WI38 (cell line): ENCODE results near the gene NTRK2.

ENCODE experiments used
- H3K4me3 ChIP-seq: 2 replicates; pipeline ENCODE4 v1.5.1; 2011; ENCODE audit warnings: low read depth, mild to moderate bottlenecking, control low read depth, low read length
- CTCF ChIP-seq: IDR thresholded peaks from 2 replicates; pipeline ENCODE4 v1.5.1; 2012; ENCODE audit warnings: low read depth, mild to moderate bottlenecking, control low read depth, low read length

The NTRK2 gene

DNA sequence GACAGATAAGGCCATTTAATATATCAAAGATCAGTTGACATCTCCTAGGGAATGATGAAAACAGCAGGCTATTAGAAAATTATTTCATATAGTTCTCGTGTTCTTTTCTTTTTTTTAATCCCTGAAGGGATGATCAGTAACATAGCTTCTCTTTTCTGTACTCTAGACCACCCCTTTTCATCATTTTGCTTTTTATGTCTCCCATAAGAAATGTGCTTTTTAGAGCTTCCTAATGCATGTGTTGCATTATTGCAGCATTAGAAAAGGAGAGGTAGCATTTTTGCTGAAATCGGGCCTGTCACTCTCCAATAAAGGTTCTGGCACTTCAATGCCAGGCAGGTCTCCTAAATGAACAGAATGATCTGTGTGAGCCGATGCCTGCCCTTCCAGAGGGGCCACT lies 143.3 kb downstream of the NTRK2 start:
- no peak for TF ChIP-seq CTCF
- no peak overlapping the region for H3K4me3 ChIP-seq

- TF ChIP-seq CTCF = no peak
These were observed 146.0 kb downstream of the NTRK2 start for GRCh38 chr9:84815554-84815953.

DNA sequence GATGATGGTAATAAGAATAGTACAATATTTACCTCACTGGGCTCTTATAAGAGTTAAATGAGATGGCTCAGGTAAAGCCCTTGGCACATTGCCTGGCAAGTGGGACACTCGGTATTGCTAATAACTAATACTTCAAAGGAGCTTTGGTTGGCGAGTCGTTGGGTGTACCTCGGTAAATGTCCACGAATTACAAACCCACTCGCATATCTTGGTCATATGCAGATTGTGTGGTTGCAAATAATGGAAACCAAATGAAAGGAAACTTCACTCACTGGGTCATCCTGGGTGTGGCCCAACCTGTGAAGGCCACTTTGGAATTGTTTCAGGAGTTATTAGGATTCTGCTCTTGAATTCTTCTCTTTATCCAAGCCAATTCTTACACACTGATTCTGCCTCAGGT lies 147.5 kb downstream of the NTRK2 start:
- no peak overlapping the region for H3K4me3 ChIP-seq
- no peak for TF ChIP-seq CTCF

More at GRCh38 chr9:84815554-84815953, 146.0 kb downstream of the NTRK2 start:
- no peak overlapping the region for H3K4me3 ChIP-seq

GRCh38 chr9:84818791-84819190 lies 149.3 kb downstream of the NTRK2 start:
- no peak for TF ChIP-seq CTCF
- H3K4me3 ChIP-seq = no peak overlapping the region

DNA sequence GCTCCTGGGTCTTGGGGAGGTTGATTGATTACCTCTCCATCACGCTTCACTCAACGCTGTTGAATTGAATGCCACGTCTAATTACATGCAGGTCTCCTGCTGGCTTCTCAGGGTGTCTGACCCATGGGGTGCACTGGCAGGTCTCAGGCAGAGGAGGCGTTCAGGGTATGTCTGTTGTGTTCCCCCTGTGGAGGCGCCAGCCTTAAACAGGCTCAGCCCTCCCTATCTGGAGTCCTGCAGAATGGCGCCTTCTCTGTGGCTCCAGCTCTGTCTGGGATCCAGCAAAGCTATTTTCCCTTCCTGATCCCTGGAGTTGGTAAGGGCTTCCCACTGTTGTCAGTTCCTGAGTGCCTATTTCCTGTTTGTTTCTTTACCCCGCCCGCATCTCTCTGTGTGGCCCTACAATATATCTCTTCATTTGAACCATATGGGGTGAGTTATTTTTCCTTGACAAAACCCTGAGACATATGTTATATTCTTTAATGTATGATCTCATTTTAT lies 150.0 kb downstream of the NTRK2 start:
- no peak for TF ChIP-seq CTCF
- H3K4me3 ChIP-seq = no peak overlapping the region

GRCh38 chr9:84821431-84821830 lies 151.9 kb downstream of the NTRK2 start:
- no peak for TF ChIP-seq CTCF
- no peak overlapping the region for H3K4me3 ChIP-seq

- TF ChIP-seq CTCF = no peak
- no peak overlapping the region for H3K4me3 ChIP-seq
These were observed 153.2 kb downstream of the NTRK2 start for GRCh38 chr9:84822589-84823233.
